IMR-90 (cell line): ENCODE measurements around the gene OR51A2. TPM values are rescaled to one million over a fixed set of nuclear protein-coding genes. Genes with fewer than 3 reads are reported as not detected.

Source experiments
- ATAC-seq: fragments of 200-7000 bp; cut with Tn5 transposase; 2 replicates; pipeline ENCODE4 v1.9.1; 2020; ENCODE audit warnings: low read depth, mild to moderate bottlenecking, moderate library complexity
- BruUV-seq: library from RNA; stranded (reverse); fragments of 400-500 nt; replicated peaks from 2 replicates; lab custom pipeline; 2021; lab: Mats Ljungman, UMichigan
- CTCF ChIA-PET: fragments of 300-600 bp; formaldehyde crosslinking; extraction: SDS; loops from one replicate; lab custom pipeline; 2021; ENCODE audit warnings: antibody characterized with exemption; lab: Yijun Ruan, JAX
- POLR2A ChIA-PET: fragments of 300-600 bp; sonication (Branson Sonifier 250); formaldehyde crosslinking; loops from one replicate; lab custom pipeline; 2022; ENCODE audit warnings: antibody characterized with exemption; ENCODE audit not compliant: unreplicated experiment; lab: Charles Lee
- DNase-seq: peaks from one replicate; pipeline ENCODE4 v3.0.0; 2013
- H2AFZ ChIP-seq: replicated peaks from 2 replicates; pipeline ENCODE3; 2013; ENCODE audit warnings: low read length, mild to moderate bottlenecking; ENCODE audit not compliant: poor library complexity
- H2AK5ac ChIP-seq: 2 replicates; pipeline ENCODE4 v1.6.1; 2013; ENCODE audit warnings: low read depth, low read length, inconsistent platforms
- H2AK9ac ChIP-seq: replicated peaks from 2 replicates; pipeline ENCODE3; 2013; ENCODE audit warnings: mild to moderate bottlenecking, low read depth, low read length, moderate library complexity; ENCODE audit not compliant: poor library complexity
- H2BK120ac ChIP-seq: 2 replicates; pipeline ENCODE4 v1.6.1; 2013; ENCODE audit warnings: low read depth, low read length, inconsistent platforms
- H2BK15ac ChIP-seq: 3 replicates; pipeline ENCODE4 v1.6.1; 2013; ENCODE audit warnings: low read depth, low read length, inconsistent platforms
- H2BK20ac ChIP-seq: 2 replicates; pipeline ENCODE4 v1.6.1; 2013; ENCODE audit warnings: low read depth, mild to moderate bottlenecking, inconsistent platforms, low read length, moderate library complexity
- H2BK5ac ChIP-seq: 2 replicates; pipeline ENCODE4 v1.6.1; 2013; ENCODE audit warnings: mild to moderate bottlenecking, low read depth, low read length, inconsistent platforms; ENCODE audit not compliant: poor library complexity, severe bottlenecking
- H3K14ac ChIP-seq: replicated peaks from 2 replicates; pipeline ENCODE4 v1.6.1; 2013; ENCODE audit warnings: low read depth, low read length, inconsistent platforms
- H3K18ac ChIP-seq: 2 replicates; pipeline ENCODE4 v1.6.1; 2013; ENCODE audit warnings: low read depth, low read length, control low read depth
- H3K23ac ChIP-seq: 2 replicates; pipeline ENCODE4 v1.6.1; 2013; ENCODE audit warnings: low read depth, low read length, inconsistent platforms
- H3K27ac ChIP-seq: 2 replicates; pipeline ENCODE4 v1.5.1; 2013; ENCODE audit warnings: mild to moderate bottlenecking, control low read depth, low read length; ENCODE audit not compliant: insufficient read depth
- H3K27me3 ChIP-seq: 2 replicates; pipeline ENCODE4 v1.6.1; 2013; ENCODE audit warnings: low read length; ENCODE audit not compliant: control insufficient read depth, insufficient read depth
- H3K36me3 ChIP-seq: 2 replicates; pipeline ENCODE4 v1.6.1; 2013; ENCODE audit warnings: low read length, mixed read lengths; ENCODE audit not compliant: control insufficient read depth, insufficient read depth
- H3K4ac ChIP-seq: 2 replicates; pipeline ENCODE4 v1.6.1; 2013; ENCODE audit warnings: low read depth, low read length, inconsistent platforms
- H3K4me1 ChIP-seq: 2 replicates; pipeline ENCODE4 v1.6.1; 2013; ENCODE audit warnings: low read length, mixed read lengths; ENCODE audit not compliant: control insufficient read depth, insufficient read depth
- H3K4me2 ChIP-seq: 2 replicates; pipeline ENCODE4 v1.6.1; 2013; ENCODE audit warnings: low read depth, mild to moderate bottlenecking, control low read depth, low read length, moderate library complexity
- H3K4me3 ChIP-seq: 2 replicates; pipeline ENCODE4 v1.5.1; 2013; ENCODE audit warnings: low read depth, mild to moderate bottlenecking, control low read depth, low read length, moderate library complexity; ENCODE audit not compliant: insufficient read depth
- H3K56ac ChIP-seq: 2 replicates; pipeline ENCODE4 v1.6.1; 2013; ENCODE audit warnings: low read length, inconsistent platforms; ENCODE audit not compliant: insufficient read depth; ENCODE audit errors: extremely low read depth
- H3K79me1 ChIP-seq, 2 experiments: 2 replicates each; pipeline ENCODE4 v1.6.1; 2013; ENCODE audit warnings: low read length in 2 of 2, inconsistent platforms in 1 of 2, low read depth in 1 of 2
- H3K9ac ChIP-seq: 2 replicates; pipeline ENCODE4 v1.6.1; 2013; ENCODE audit warnings: low read depth, low read length, control low read depth
- H3K9me1 ChIP-seq: 2 replicates; pipeline ENCODE4 v1.6.1; 2013; ENCODE audit warnings: low read length, inconsistent platforms; ENCODE audit not compliant: insufficient read depth
- H3K9me3 ChIP-seq: 2 replicates; pipeline ENCODE4 v1.6.1; 2013; ENCODE audit warnings: low read length; ENCODE audit not compliant: control insufficient read depth, insufficient read depth
- H4K20me1 ChIP-seq: 2 replicates; pipeline ENCODE4 v1.6.1; 2013; ENCODE audit warnings: low read length, inconsistent platforms; ENCODE audit not compliant: insufficient read depth
- H4K5ac ChIP-seq: 2 replicates; pipeline ENCODE4 v1.6.1; 2013; ENCODE audit warnings: mild to moderate bottlenecking, low read depth, low read length, control low read depth
- H4K8ac ChIP-seq, 2 experiments: 2 replicates each; pipeline ENCODE4 v1.6.1; 2013; ENCODE audit warnings: low read depth in 2 of 2, low read length in 2 of 2, control low read depth in 1 of 2, inconsistent platforms in 1 of 2
- H4K91ac ChIP-seq: 2 replicates; pipeline ENCODE4 v1.6.1; 2013; ENCODE audit warnings: low read depth, low read length, inconsistent platforms; ENCODE audit not compliant: insufficient read depth
- BHLHE40 ChIP-seq: fragments of 150-350 bp; IDR thresholded peaks from 2 replicates; pipeline ENCODE4 v1.6.1; 2016; ENCODE audit warnings: mild to moderate bottlenecking, low read depth, low read length
- CEBPB ChIP-seq: IDR thresholded peaks from 2 replicates; pipeline ENCODE4 v1.6.1; 2012; ENCODE audit warnings: low read depth, low read length, improper control_type of control experiment
- CHD1 ChIP-seq: IDR thresholded peaks from 2 replicates; pipeline ENCODE4 v1.6.1; 2012; ENCODE audit warnings: low read depth, low read length, improper control_type of control experiment
- CTCF ChIP-seq: conservative IDR thresholded peaks from 2 replicates; pipeline ENCODE4 v1.5.1; 2012; ENCODE audit warnings: mild to moderate bottlenecking, low read depth, low read length, improper control_type of control experiment
- ELK1 ChIP-seq: fragments of 150-350 bp; IDR thresholded peaks from 2 replicates; pipeline ENCODE4 v1.6.1; 2016; ENCODE audit warnings: low read depth, mild to moderate bottlenecking, low read length, moderate library complexity, borderline replicate concordance
- FOS ChIP-seq: fragments of 150-350 bp; IDR thresholded peaks from 2 replicates; pipeline ENCODE4 v1.6.1; 2016; ENCODE audit warnings: low read depth, low read length
- MAFK ChIP-seq: IDR thresholded peaks from 2 replicates; pipeline ENCODE4 v1.6.1; 2012; ENCODE audit warnings: low read depth, low read length, improper control_type of control experiment
- MAZ ChIP-seq: IDR thresholded peaks from 2 replicates; pipeline ENCODE4 v1.6.1; 2012; ENCODE audit warnings: low read depth, mild to moderate bottlenecking, low read length, improper control_type of control experiment, moderate library complexity, borderline replicate concordance
- MXI1 ChIP-seq: IDR thresholded peaks from 2 replicates; pipeline ENCODE4 v1.6.1; 2012; ENCODE audit warnings: low read depth, mild to moderate bottlenecking, low read length, moderate library complexity, borderline replicate concordance
- NFE2L2 ChIP-seq: fragments of 150-350 bp; IDR thresholded peaks from 2 replicates; pipeline ENCODE4 v1.6.1; 2016; ENCODE audit warnings: low read depth, mild to moderate bottlenecking, low read length
- POLR2A ChIP-seq: IDR thresholded peaks from 2 replicates; pipeline ENCODE4 v1.6.1; 2012; ENCODE audit warnings: mild to moderate bottlenecking, low read depth, low read length
- RAD21 ChIP-seq: IDR thresholded peaks from 2 replicates; pipeline ENCODE4 v1.6.1; 2012; ENCODE audit warnings: low read length, improper control_type of control experiment
- RCOR1 ChIP-seq: IDR thresholded peaks from 2 replicates; pipeline ENCODE4 v1.6.1; 2012; ENCODE audit warnings: mild to moderate bottlenecking, low read length, improper control_type of control experiment; ENCODE audit not compliant: insufficient replicate concordance
- RFX5 ChIP-seq: IDR thresholded peaks from 2 replicates; pipeline ENCODE4 v1.8.0; 2012; ENCODE audit warnings: low read depth, mild to moderate bottlenecking, low read length, moderate library complexity
- SMC3 ChIP-seq: fragments of 150-350 bp; IDR thresholded peaks from 2 replicates; pipeline ENCODE4 v1.6.1; 2016; ENCODE audit warnings: low read depth, mild to moderate bottlenecking, antibody characterized with exemption, low read length, moderate library complexity
- USF2 ChIP-seq: fragments of 150-350 bp; IDR thresholded peaks from 2 replicates; pipeline ENCODE4 v1.6.1; 2017; ENCODE audit warnings: mild to moderate bottlenecking, antibody characterized with exemption, low read length, low read depth
- WGBS, 2 experiments: methylation state at CpG; one replicate each; pipeline versions ENCODE4 v1.1.5 to v1.1.7; 2013; ENCODE audit warnings: missing lambda C conversion rate in 2 of 2; ENCODE audit not compliant: insufficient read length in 1 of 2; ENCODE audit errors: extremely low coverage in 2 of 2; 5-methylcytosine and 5-hydroxymethylcytosine counted together
- dilution Hi-C: fragments of 300-500 bp; cut with HindIII; formaldehyde crosslinking; loops from one replicate; pipeline ENCODE4 v1.14.3; 2018; ENCODE audit warnings: low sequenced_read_pairs; ENCODE audit not compliant: unreplicated experiment
- in situ Hi-C: fragments of 300-500 bp; cut with MboI; formaldehyde crosslinking; loops from 3 replicates; pipeline ENCODE4 v1.14.3; 2019; ENCODE audit warnings: low sequenced_read_pairs, inconsistent platforms, mixed read lengths
- intact Hi-C: fragments of 100-400 bp; cut with micrococcal nuclease; formaldehyde crosslinking; loops from 2 replicates; pipeline ENCODE4 v1.10.0; 2022
- polyA plus RNA-seq, 3 experiments: library from polyadenylated mRNA; depleted of rRNA; stranded (reverse); fragments of >200 nt; gene quantifications; 2 replicates each; pipeline ENCODE4 v1.2.3, GENCODE V29; 2012; ENCODE audit warnings: low replicate concordance in 1 of 3
- total RNA-seq: library from RNA; depleted of rRNA; stranded (reverse); fragments of >200 nt; gene quantifications from 2 replicates; pipeline ENCODE4 v1.2.3, GENCODE V29; 2012

Gene OR51A2
- total and polyA plus RNA-seq, 2 of the 4 experiments (the other 2 are of a cell fraction) = not detected

- Histone ChIP-seq H4K20me1 (no peaks in the 10 kb centered on the region), H2BK5ac (no peak overlapping the region), H3K9me3 (no peaks in the 10 kb centered on the region), H2AK5ac (no peak overlapping the region), H3K4me1 (no peaks in the 10 kb centered on the region), H4K91ac (no peak overlapping the region), H2BK120ac (no peak overlapping the region), H3K36me3 (no peaks in the 10 kb centered on the region), H4K5ac (no peak overlapping the region), H3K79me1 (no peaks in the 10 kb centered on the region), H3K14ac (no peak overlapping the region), H2BK20ac (no peak overlapping the region), H2AFZ (no peak overlapping the region), H3K9ac (no peak overlapping the region), H3K4me3 (no peak overlapping the region), H3K18ac (no peak overlapping the region), H4K8ac (no peak overlapping the region), H3K23ac (no peak overlapping the region), H3K27ac (no peak overlapping the region), H3K56ac (no peak overlapping the region), H3K27me3 (no peaks in the 10 kb centered on the region), H2BK15ac (no peak overlapping the region), H3K4me2 (no peak overlapping the region), H3K9me1 (no peaks in the 10 kb centered on the region), H3K4ac (no peak overlapping the region), H2AK9ac (no peak overlapping the region)
- no peak for ATAC-seq
- intact Hi-C loops (no loop called here), in situ Hi-C loops (no loop called here), dilution Hi-C loops (no loop called here)
- ChIA-PET POLR2A (no interaction called here), CTCF (interaction anchor here (0.5 kb wide), 1 partner anchor 158 kb away, joined by 3 read pairs; no protein-coding TSS in a partner anchor)
- DNase-seq = no peak
- 43% methylated on average over 1 of the region's 3 CpGs; no CpG with 5 or more reads in 1 of the 2 experiments for WGBS, 2 experiments
- no peak for TF ChIP-seq MAFK
- no peak for TF ChIP-seq NFE2L2
- no peak for TF ChIP-seq MXI1
- TF ChIP-seq ELK1 = no peak
- no peak for TF ChIP-seq BHLHE40
- no peak for TF ChIP-seq SMC3
- no peak for TF ChIP-seq RAD21
- TF ChIP-seq MAZ = no peak
- no peak for TF ChIP-seq CTCF
- no peak for TF ChIP-seq USF2
- no peak for TF ChIP-seq RCOR1
- TF ChIP-seq FOS = no peak
- TF ChIP-seq RFX5 = no peak
- TF ChIP-seq CHD1 = no peak
- TF ChIP-seq POLR2A = no peak
- no peak for TF ChIP-seq CEBPB
- BruUV-seq = no TSS peak
These were observed 23.5 kb upstream of the OR51A2 start for GRCh38 chr11:4979036-4979435.
